GM19397 (cell line): ENCODE measurements around the gene STX1B.
"Not testable (repeated sequence)": the region's sequence is repeated elsewhere in the genome, so short reads cannot be mapped to it uniquely, and the experiment has no call there.

ENCODE experiments used
- ATAC-seq: cut with Tn5 transposase; IDR thresholded peaks from one replicate; pipeline ENCODE4 v1.9.1; 2021; ENCODE audit warnings: mild to moderate bottlenecking, moderate library complexity; ENCODE audit not compliant: unreplicated experiment

Gene STX1B

GRCh38 chr16:31016018-31016417 lies 5.6 kb upstream of the STX1B start:
- no peak for ATAC-seq

DNA sequence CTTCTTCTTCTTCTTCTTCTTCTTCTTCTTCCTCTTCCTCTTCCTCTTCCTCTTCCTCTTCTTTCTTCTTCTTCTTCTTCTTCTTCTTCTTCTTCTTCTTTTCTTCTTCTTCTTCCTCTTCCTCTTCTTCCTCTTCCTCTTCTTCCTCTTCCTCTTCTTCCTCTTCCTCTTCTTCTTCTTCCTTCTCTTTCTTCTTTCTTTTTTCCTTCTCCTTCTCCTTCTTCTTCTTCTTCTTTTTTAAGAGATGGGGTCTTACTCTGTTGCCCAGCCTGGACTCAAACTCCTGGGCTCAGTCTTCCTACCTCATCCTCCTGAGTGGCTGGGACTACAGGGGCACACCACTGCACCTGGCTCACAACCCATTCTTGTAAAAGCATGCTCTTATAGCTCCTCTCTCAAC lies 2.9 kb upstream of the STX1B start:
- ATAC-seq, result not testable (repeated sequence)

- not testable (repeated sequence) for ATAC-seq
Measured at GRCh38 chr16:31011815-31012214, 1.4 kb upstream of the STX1B start.

- no peak for ATAC-seq
Measured at GRCh38 chr16:31009894-31010584, 399 bp downstream of the STX1B start.

DNA sequence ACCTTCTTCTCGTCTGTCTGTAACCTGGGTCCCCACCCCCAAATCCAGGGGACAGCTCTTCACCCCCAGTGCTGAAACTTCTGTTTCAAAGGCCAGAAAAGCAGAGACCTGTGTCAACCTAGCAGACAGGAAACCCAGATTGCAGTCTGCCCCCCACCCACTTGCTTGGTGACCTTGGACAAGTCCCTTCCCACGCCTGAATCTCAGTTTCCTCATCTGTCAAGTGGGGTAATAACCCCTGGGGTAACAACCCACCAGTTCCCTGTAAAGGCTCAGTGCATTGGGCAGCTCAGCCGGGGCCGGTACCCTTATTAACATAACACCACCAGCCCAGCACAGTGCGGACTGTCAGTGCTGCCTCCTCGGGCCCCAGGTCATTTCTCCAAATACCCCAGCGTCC lies 1.3 kb downstream of the STX1B start:
- no peak for ATAC-seq

GRCh38 chr16:31008551-31008950 lies 1.9 kb downstream of the STX1B start:
- no peak for ATAC-seq

GRCh38 chr16:31008149-31008548 lies 2.3 kb downstream of the STX1B start:
- ATAC-seq, result no peak

- no peak for ATAC-seq
Measured at GRCh38 chr16:31007684-31008083, 2.8 kb downstream of the STX1B start.

GRCh38 chr16:31006589-31006988 lies 3.8 kb downstream of the STX1B start:
- ATAC-seq, result no peak

- ATAC-seq, result no peak
Measured at GRCh38 chr16:31006086-31006385, 4.4 kb downstream of the STX1B start.

- no peak for ATAC-seq
Measured at GRCh38 chr16:31005350-31006085, 4.9 kb downstream of the STX1B start.

DNA sequence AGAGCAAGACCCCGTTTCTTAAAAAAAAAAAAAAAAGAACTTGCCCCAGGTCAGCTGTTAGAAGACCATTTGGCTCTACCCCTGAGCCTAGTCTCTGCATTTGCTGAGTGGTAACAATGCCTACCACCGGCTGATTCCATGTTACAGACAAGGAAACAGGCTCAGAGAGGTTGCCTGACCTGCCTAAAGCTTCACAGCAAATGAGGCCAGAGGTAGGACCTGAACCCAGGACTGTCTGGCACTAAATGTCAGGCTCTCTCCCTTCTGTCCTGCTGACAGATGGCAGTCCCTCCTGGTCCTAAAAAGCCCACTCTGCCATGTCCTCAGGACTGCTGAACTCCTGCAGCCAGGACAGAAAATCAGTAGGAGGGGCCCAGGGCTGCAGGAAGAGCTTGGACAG lies 5.8 kb downstream of the STX1B start:
- ATAC-seq, result no peak

DNA sequence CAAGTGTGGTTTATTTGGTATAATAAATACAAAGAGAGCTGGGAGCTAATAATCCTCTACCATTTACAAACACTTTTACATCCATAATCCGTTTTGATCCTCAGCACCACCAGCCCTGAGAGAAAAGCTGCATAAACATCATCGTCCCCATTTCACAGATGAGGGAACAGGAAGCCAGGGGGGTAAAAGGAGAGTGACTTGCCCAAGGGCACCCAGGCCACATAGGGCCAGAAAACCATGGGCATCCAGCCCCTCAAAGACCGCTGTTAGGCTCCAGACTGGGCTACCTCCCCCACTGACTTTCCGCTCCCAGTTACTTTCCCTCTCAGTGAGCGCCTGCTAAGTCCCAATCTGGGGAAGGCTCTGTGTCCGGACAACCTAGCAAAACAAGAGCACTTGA lies 6.7 kb downstream of the STX1B start:
- ATAC-seq, result no peak

- no peak for ATAC-seq
Measured at GRCh38 chr16:31002862-31003341, 7.5 kb downstream of the STX1B start.

GRCh38 chr16:31002250-31002700 lies 8.2 kb downstream of the STX1B start:
- ATAC-seq, result no peak

DNA sequence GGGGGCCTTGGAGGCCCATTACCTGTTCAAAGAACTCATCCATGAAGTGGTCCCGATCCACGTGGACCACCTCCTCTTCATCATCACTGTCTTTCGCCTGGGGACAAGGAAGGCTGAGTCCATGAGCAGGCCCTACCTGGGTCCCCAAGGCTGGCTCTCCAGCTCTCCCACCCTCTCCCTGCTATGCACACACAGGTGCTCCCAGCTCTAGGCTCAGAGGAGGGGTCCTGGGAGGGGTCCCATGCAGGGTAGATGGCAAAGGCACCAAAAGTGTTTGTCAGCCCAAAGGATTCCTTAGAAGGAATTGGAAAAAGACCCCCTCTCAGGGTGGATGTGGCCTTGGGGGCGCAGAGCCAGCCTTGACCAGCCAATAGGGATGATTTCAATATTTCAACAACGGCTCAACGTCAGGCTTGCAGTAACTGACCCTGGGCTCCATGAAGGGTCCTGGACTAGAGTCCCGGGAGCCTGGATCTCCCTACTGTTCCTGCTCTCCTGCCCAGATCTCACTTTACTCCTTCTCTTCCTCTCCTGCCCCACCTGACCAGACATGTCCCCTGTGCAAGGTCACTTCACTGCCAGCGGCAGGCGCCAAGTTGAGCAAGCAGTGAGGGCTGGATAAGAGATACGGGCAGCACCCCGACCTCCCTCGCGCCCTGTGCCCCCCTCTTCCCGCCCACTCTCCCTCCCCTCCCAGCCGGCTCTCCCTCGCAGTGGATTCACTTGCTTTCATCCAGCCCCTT lies 8.8 kb downstream of the STX1B start:
- no peak for ATAC-seq

DNA sequence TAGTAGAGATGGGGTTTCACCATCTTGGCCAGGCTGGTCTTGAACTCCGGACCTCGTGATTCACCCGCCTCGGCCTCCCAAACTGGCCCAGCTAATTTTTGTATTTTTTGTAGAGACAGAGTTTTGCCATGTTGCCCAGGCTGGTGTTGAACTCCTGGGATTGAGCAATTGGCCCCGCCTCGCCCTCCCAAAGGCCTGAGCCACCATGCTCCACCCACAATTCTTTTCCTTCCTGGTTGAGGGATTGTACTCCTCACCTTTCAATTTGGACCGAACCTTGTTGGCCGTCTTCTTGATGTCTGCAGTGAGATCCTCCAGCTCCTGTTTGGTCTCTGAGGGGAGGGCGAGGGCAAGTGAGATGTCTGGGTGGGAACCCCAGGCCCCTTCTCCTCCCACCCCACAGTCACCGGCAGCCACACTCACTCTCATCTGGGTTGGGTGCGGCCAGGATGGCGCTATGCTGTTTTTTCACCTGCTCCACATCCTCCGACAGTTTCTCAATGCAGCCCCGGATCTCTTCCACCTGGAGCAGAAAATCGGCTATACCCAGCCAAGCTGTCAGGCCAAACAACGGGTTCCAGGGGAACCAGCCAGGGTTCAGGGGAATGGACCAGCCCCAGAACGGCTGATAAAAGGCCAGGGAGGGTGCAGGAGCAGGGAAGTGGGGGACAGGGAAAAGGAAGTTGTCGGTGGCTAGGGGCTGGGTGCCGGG lies 9.6 kb downstream of the STX1B start:
- ATAC-seq, result no peak

DNA sequence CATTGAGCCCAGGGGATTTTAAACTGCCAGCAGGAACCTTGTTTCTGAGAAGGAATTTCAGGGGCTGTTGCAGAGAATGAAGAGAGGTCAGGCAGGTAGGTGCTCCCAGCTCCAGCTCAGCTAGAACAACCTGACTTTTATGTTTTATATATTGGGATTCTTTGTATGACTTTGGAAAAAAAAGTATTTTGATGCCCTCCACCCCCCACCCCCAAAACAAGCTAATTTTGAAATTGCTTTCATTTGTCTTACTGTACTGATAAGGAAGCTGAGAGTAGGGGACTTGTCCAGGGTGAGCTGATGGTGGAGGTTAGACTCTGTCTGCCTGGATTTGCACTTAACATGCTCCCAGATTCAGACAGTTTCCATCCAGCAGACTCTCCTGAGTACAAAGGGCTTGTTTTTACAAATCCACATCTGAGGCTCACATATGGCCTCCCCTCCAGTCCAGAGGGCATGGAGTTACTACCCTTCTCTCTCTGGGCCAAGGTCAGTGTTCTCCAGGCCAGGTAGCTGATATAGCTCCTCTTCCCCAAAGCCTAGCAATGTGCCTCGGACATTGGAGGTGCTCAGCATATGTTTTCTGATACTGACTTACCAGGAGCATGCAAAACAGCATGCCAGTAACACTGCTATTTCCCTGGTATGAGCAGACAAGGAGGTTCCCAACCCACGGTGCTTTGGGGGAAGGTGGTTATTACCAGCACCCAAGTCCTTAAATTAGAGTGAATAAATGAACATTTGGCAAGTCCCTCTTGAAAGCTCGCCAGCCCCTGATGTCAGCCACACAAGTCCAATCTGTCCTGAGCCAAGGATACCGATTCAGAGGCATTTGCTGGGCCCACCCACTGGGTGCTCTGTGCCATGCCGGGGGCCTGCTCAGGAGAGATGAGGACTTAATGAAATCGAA lies 11.3 kb downstream of the STX1B start:
- ATAC-seq, result no peak

DNA sequence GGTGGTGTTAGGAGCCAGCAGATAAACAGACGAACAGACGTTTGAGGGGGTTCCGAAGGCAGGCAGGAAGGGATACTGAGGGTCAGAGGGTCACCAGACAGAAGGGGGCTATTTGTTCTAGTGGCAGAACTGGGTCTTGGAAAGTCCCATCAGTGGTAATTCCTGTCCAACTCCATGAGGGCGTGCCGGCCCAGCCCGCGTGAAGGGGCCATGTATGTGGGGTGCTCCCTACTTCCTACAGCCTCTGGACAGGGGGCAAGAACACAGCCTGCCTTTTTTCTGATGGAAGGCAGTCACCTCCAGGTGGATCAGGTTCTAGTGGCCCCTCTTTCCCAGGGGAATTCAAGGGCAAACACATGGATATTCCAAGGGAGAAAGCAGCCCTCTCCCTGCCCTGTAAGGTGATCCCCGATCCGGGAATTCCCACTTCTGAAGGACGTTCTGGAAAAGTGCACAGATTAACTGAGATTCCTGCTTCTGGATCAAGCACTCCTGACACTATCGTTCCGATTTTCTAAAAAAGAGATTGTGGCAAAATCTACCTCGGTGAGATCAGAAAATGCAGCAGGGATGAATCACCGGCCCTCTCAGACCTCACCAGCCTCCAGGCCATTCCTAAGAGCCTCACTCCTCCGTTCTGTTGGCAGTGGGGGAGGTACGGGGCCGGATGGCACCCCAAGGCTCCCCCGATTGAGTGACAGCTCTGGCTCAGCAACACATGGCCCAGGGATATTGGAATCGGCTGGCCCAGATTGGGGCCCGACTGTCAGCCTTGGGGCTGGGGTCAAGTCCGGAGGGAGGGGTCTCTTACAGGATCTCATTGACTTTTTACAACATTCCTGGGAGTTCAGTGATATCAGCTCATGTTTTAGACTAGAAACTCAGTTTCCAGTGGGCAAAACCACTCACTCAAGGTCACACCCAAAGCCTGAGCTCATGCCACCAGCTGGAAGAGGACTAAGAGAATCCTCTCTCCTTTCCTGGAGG lies 12.4 kb downstream of the STX1B start:
- ATAC-seq, result no peak
